GM18505 (cell line): ENCODE data around the gene BCAS1.
A peak's percentile ranks its signal among the peaks of the same experiment; 100 is the strongest.

Experiments used
- ATAC-seq: cut with Tn5 transposase; IDR thresholded peaks from one replicate; pipeline ENCODE4 v1.9.1; 2021; ENCODE audit not compliant: unreplicated experiment
- POLR2A ChIP-seq: IDR thresholded peaks from 4 replicates; pipeline ENCODE4 v1.6.1; 2011; ENCODE audit warnings: borderline replicate concordance; ENCODE audit not compliant: insufficient read depth, insufficient read length; ENCODE audit errors: extremely low read depth

Gene BCAS1

GRCh38 chr20:54076259-54076658, 5.9 kb upstream of the BCAS1 start:
- TF ChIP-seq POLR2A = no peak
- no peak for ATAC-seq

GRCh38 chr20:54075322-54075721, 4.9 kb upstream of the BCAS1 start:
- no peak for ATAC-seq
- TF ChIP-seq POLR2A = no peak

GRCh38 chr20:54074511-54074910, 4.1 kb upstream of the BCAS1 start:
- no peak for ATAC-seq
- no peak for TF ChIP-seq POLR2A

GRCh38 chr20:54073288-54073687, 2.9 kb upstream of the BCAS1 start:
- no peak for ATAC-seq
- TF ChIP-seq POLR2A = no peak

- no peak for TF ChIP-seq POLR2A
These were observed 858 bp downstream of the BCAS1 start for GRCh38 chr20:54069501-54069971.

GRCh38 chr20:54068966-54069365, 1.4 kb downstream of the BCAS1 start:
- no peak for TF ChIP-seq POLR2A
- no peak for ATAC-seq

More at GRCh38 chr20:54069501-54069971, 858 bp downstream of the BCAS1 start:
- ATAC-seq = no peak

GRCh38 chr20:54068495-54068894, 1.9 kb downstream of the BCAS1 start:
- no peak for ATAC-seq
- no peak for TF ChIP-seq POLR2A

- ATAC-seq = peak; percentile 70
- no peak for TF ChIP-seq POLR2A
These were observed 2.7 kb downstream of the BCAS1 start for GRCh38 chr20:54067606-54068174.

- no peak for TF ChIP-seq POLR2A
- no peak for ATAC-seq
These were observed 4.8 kb downstream of the BCAS1 start for GRCh38 chr20:54065601-54066038.

- no peak for ATAC-seq
These were observed 5.5 kb downstream of the BCAS1 start for GRCh38 chr20:54064939-54065338.

GRCh38 chr20:54063992-54064676, 6.3 kb downstream of the BCAS1 start:
- TF ChIP-seq POLR2A = no peak
- ATAC-seq = no peak

More at GRCh38 chr20:54064939-54065338, 5.5 kb downstream of the BCAS1 start:
- no peak for TF ChIP-seq POLR2A

GRCh38 chr20:54063580-54063979, 6.8 kb downstream of the BCAS1 start:
- no peak for TF ChIP-seq POLR2A
- ATAC-seq = no peak

GRCh38 chr20:54062812-54063280, 7.5 kb downstream of the BCAS1 start:
- peak; percentile 28 for ATAC-seq
- TF ChIP-seq POLR2A = no peak

GRCh38 chr20:54061101-54061881, 9.1 kb downstream of the BCAS1 start:
- no peak for ATAC-seq
- TF ChIP-seq POLR2A = no peak

- TF ChIP-seq POLR2A = no peak
- ATAC-seq = no peak
These were observed 10.6 kb downstream of the BCAS1 start for GRCh38 chr20:54059691-54060364.
